GM12878 (cell line): Measurements from ENCODE around the gene TMEM209. TPM values are rescaled to one million over a fixed set of nuclear protein-coding genes. Genes with fewer than 3 reads are reported as not detected.

Source experiments
- ATAC-seq: fragments of 200-7000 bp; cut with Tn5 transposase; 3 replicates; pipeline ENCODE4 v1.9.1; 2020; ENCODE audit warnings: mild to moderate bottlenecking, moderate library complexity
- BruUV-seq: library from RNA; stranded (reverse); fragments of 400-500 nt; replicated peaks from 2 replicates; lab custom pipeline; 2021; lab: Mats Ljungman, UMichigan
- CTCF ChIA-PET: fragments of 300-600 bp; sonication (Branson Sonifier 250); formaldehyde crosslinking; extraction: SDS; loops from one replicate; lab custom pipeline; 2021; ENCODE audit warnings: inconsistent platforms; lab: Yijun Ruan, JAX
- POLR2A ChIA-PET: fragments of 350-600 bp; formaldehyde crosslinking; extraction: SDS; loops from one replicate; lab custom pipeline; 2021; ENCODE audit warnings: inconsistent platforms; lab: Charles Lee
- RAD21 ChIA-PET: fragments of 300-600 bp; sonication (Branson Sonifier 250); formaldehyde crosslinking; loops from one replicate; lab custom pipeline; 2023; ENCODE audit warnings: antibody characterized with exemption; ENCODE audit not compliant: unreplicated experiment; lab: Charles Lee
- SMC1A ChIA-PET: fragments of 300-600 bp; sonication (Branson Sonifier 250); formaldehyde crosslinking; loops from one replicate; lab custom pipeline; 2023; ENCODE audit not compliant: unreplicated experiment, uncharacterized antibody; lab: Charles Lee
- DNase-seq: peaks from one replicate; pipeline ENCODE4 v3.0.0-alpha.2; 2011; ENCODE audit warnings: low read depth, low spot score
- FAIRE-seq: peaks from 3 replicates; lab custom pipeline; 2011; peaks lifted over from hg19 to GRCh38; lab: Jason Lieb, UNC
- H2AFZ ChIP-seq: 2 replicates; pipeline ENCODE4 v1.6.0; 2011; ENCODE audit warnings: low read depth, low read length, control low read depth; ENCODE audit not compliant: control insufficient read depth
- H3K27ac ChIP-seq: 2 replicates; pipeline ENCODE4 v1.5.1; 2011; ENCODE audit warnings: control low read depth; ENCODE audit not compliant: control insufficient read depth, insufficient read depth
- H3K27me3 ChIP-seq, 2 experiments: replicated peaks in 1 of 2; 2 replicates each; pipeline versions ENCODE4 v1.6.0 to v1.6.1; 2011; ENCODE audit warnings: low read length in 1 of 2; ENCODE audit not compliant: control insufficient read depth in 2 of 2, insufficient read depth in 2 of 2
- H3K36me3 ChIP-seq, 2 experiments: 2 replicates each; pipeline ENCODE4 v1.5.1; 2011; ENCODE audit warnings: low read length in 1 of 2; ENCODE audit not compliant: control insufficient read depth in 2 of 2, insufficient read depth in 2 of 2
- H3K4me1 ChIP-seq: 2 replicates; pipeline ENCODE4 v1.6.1; 2011; ENCODE audit warnings: mild to moderate bottlenecking, low read length, moderate library complexity, mixed read lengths; ENCODE audit not compliant: control insufficient read depth, insufficient read depth
- H3K4me2 ChIP-seq: 2 replicates; pipeline ENCODE4 v1.6.0; 2011; ENCODE audit warnings: control low read depth; ENCODE audit not compliant: control insufficient read depth, insufficient read depth
- H3K4me3 ChIP-seq: fragments of 200-600 bp; sonication (generic); 2 replicates; pipeline ENCODE4 v1.5.1; 2016
- H3K79me2 ChIP-seq: 2 replicates; pipeline ENCODE4 v1.6.0; 2011; ENCODE audit warnings: low read length; ENCODE audit not compliant: control insufficient read depth, insufficient read depth
- H3K9ac ChIP-seq: 2 replicates; pipeline ENCODE4 v1.8.0; 2011; ENCODE audit warnings: low read length, control low read depth, mixed read lengths; ENCODE audit not compliant: control insufficient read depth, insufficient read depth
- H3K9me3 ChIP-seq: replicated peaks from 3 replicates; pipeline ENCODE4 v1.5.1; 2011; ENCODE audit warnings: mild to moderate bottlenecking, low read length; ENCODE audit not compliant: control insufficient read depth, insufficient read depth
- H4K20me1 ChIP-seq: 2 replicates; pipeline ENCODE4 v1.6.0; 2011; ENCODE audit not compliant: control insufficient read depth, insufficient read depth
- EED ChIP-seq: sonication (generic); IDR thresholded peaks from 2 replicates; pipeline ENCODE4 v1.6.1; 2016; ENCODE audit warnings: antibody characterized with exemption, low read depth
- EP300 ChIP-seq, 2 experiments: fragments of 150-350 bp in 1 of 2; IDR thresholded peaks; 2 replicates each; pipeline ENCODE4 v1.6.1; 2011 to 2012; ENCODE audit warnings: low read depth in 2 of 2, low read length in 2 of 2, borderline replicate concordance in 1 of 2, improper control_type of control experiment in 1 of 2, inconsistent platforms in 1 of 2; ENCODE audit not compliant: control insufficient read depth in 1 of 2
- ETV6 ChIP-seq, 2 experiments: fragments of 450-650 bp in 1 of 2; IDR thresholded peaks in 1 of 2; conservative IDR thresholded peaks in 1 of 2; 2 replicates each; pipeline ENCODE4 v1.6.1; 2014; ENCODE audit warnings: antibody characterized with exemption in 1 of 2, borderline replicate concordance in 1 of 2, low read depth in 1 of 2, mild to moderate bottlenecking in 1 of 2, moderate library complexity in 1 of 2
- HDAC2 ChIP-seq: fragments of 200-600 bp; sonication (generic); IDR thresholded peaks from 2 replicates; pipeline ENCODE4 v1.6.1; 2017
- JUNB ChIP-seq: IDR thresholded peaks from 2 replicates; pipeline ENCODE4 v1.6.1; 2016; ENCODE audit warnings: antibody characterized with exemption, mild to moderate bottlenecking
- KAT2A ChIP-seq: conservative IDR thresholded peaks from 2 replicates; pipeline ENCODE4 v1.6.1; 2011; ENCODE audit warnings: low read depth, low read length; ENCODE audit not compliant: control insufficient read depth
- MXI1 ChIP-seq: fragments of 150-350 bp; IDR thresholded peaks from 2 replicates; pipeline ENCODE4 v1.6.1; 2011; ENCODE audit warnings: low read depth, mild to moderate bottlenecking, inconsistent platforms, low read length, improper control_type of control experiment
- NR2C2 ChIP-seq: IDR thresholded peaks from 2 replicates; pipeline ENCODE4 v1.6.1; 2011; ENCODE audit warnings: borderline replicate concordance, low read depth; ENCODE audit not compliant: control insufficient read depth, insufficient read length
- NR2F1 ChIP-seq: fragments of 450-650 bp; conservative IDR thresholded peaks from 2 replicates; pipeline ENCODE4 v1.6.1; 2017; ENCODE audit warnings: mild to moderate bottlenecking
- PAX8 ChIP-seq: fragments of 450-650 bp; IDR thresholded peaks from 2 replicates; pipeline ENCODE4 v1.6.1; 2017; ENCODE audit warnings: mild to moderate bottlenecking, moderate library complexity
- POLR2A ChIP-seq: IDR thresholded peaks from 2 replicates; pipeline ENCODE4 v1.6.1; 2011; ENCODE audit warnings: low read depth, mild to moderate bottlenecking, low read length
- RUNX3 ChIP-seq: IDR thresholded peaks from 2 replicates; pipeline ENCODE4 v1.6.1; 2012; ENCODE audit warnings: low read length, inconsistent platforms
- SREBF2 ChIP-seq: IDR thresholded peaks from 2 replicates; pipeline ENCODE4 v1.6.1; 2012; ENCODE audit warnings: mild to moderate bottlenecking, low read length
- TBL1XR1 ChIP-seq: IDR thresholded peaks from 2 replicates; pipeline ENCODE4 v1.6.1; 2012; ENCODE audit warnings: low read depth, low read length, improper control_type of control experiment
- WGBS: methylation state at CpG from one replicate; pipeline ENCODE4 v1.1.6; 2016; ENCODE audit warnings: low lambda C conversion rate; ENCODE audit not compliant: insufficient replicate concordance, insufficient coverage; ENCODE audit errors: missing lambda C conversion rate; 5-methylcytosine and 5-hydroxymethylcytosine counted together
- in situ Hi-C: fragments of 300-500 bp; cut with MboI; formaldehyde crosslinking; loops from 9 replicates; pipeline ENCODE4 v1.14.3; 2018; ENCODE audit warnings: mixed read lengths
- intact Hi-C: fragments of 100-400 bp; cut with micrococcal nuclease; formaldehyde crosslinking; loops from one replicate; pipeline ENCODE4 v1.14.2; 2022; ENCODE audit not compliant: unreplicated experiment
- polyA plus RNA-seq, 11 experiments: library from polyadenylated mRNA; depleted of rRNA in 4 of 11; unstranded in 6 of 11; stranded (reverse) in 5 of 11; fragments of >200 nt; fragmentation: Nextera tagmentation in 4 of 11; fragmentation: Illumina TruSeq in 1 of 11; extraction: Ambion mirVana in 4 of 11; extraction: Trizol in 1 of 11; gene quantifications; 1 replicate in 1 of 11; 2 replicates in 10 of 11; pipeline versions ENCODE4 v1.2.1 to v1.2.3, GENCODE V29; 2011 to 2016; ENCODE audit warnings: inconsistent platforms in 2 of 11, missing spikeins in 2 of 11, low read depth in 1 of 11
- total RNA-seq, 4 experiments: library from RNA; depleted of rRNA in 3 of 4; stranded (reverse); fragments of >200 nt in 3 of 4; fragmentation: Illumina TruSeq in 1 of 4; extraction: Trizol in 1 of 4; gene quantifications; 2 replicates each; pipeline versions ENCODE4 v1.2.1 to v1.2.3, GENCODE V29; 2013 to 2021
- TF ChIP-seq, protein P1 (sequence below): IDR thresholded peaks from 2 replicates; pipeline ENCODE4 v1.6.1; 2012; ENCODE audit warnings: low read depth, low read length, improper control_type of control experiment
- TF ChIP-seq, protein P2 (sequence below): fragments of 450-650 bp; IDR thresholded peaks from 2 replicates; pipeline ENCODE4 v1.6.1; 2017; ENCODE audit warnings: low read depth, mild to moderate bottlenecking, moderate library complexity
- TF ChIP-seq, protein P3 (sequence below): fragments of 450-650 bp; IDR thresholded peaks from 2 replicates; pipeline ENCODE4 v1.6.1; 2018; ENCODE audit warnings: borderline replicate concordance, mild to moderate bottlenecking; ENCODE audit not compliant: partially characterized antibody
- TF ChIP-seq, protein P4 (sequence below): fragments of 450-650 bp; IDR thresholded peaks from 2 replicates; pipeline ENCODE4 v1.6.1; 2017; ENCODE audit warnings: borderline replicate concordance
- TF ChIP-seq, protein P5 (sequence below): fragments of 450-650 bp; IDR thresholded peaks from 2 replicates; pipeline ENCODE4 v1.6.1; 2016; ENCODE audit warnings: mild to moderate bottlenecking

Gene TMEM209
- total and polyA plus RNA-seq, 10 of the 15 experiments (the other 5 are each of a cell fraction or from before 2014, with no cell fraction given) = 22.1 to 41.2 (median 35.1) TPM

DNA sequence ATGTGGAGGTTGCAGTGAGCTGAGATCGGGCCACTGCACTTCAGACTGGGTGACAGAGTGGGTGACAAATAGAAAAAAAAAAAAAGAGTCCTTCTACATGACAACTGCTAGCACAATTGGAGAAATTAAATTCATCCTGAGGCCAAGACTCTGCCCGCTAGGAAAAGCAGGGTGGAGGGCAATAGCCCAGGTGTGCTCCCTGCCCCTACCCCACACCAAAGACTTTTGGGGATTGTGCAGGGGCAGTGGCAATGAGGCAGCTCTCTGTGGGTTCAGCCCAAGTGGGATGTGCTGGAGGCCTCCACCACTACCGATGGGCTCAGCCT is 61.3 kb downstream of the TMEM209 start (continued):
- no peak for TF ChIP-seq MXI1
- TF ChIP-seq, protein P1, sequence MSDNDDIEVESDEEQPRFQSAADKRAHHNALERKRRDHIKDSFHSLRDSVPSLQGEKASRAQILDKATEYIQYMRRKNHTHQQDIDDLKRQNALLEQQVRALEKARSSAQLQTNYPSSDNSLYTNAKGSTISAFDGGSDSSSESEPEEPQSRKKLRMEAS = no peak
- TF ChIP-seq TBL1XR1 = no peak
- no peak for TF ChIP-seq SREBF2
- no peak for TF ChIP-seq NR2F1
- no peak for TF ChIP-seq EP300 (IDR thresholded peaks at IDR 0.05; ENCODE audit: borderline replicate concordance in 1 of 2, control insufficient read depth in 1 of 2, low read depth in 2 of 2, low read length in 2 of 2)
- TF ChIP-seq, protein P2, sequence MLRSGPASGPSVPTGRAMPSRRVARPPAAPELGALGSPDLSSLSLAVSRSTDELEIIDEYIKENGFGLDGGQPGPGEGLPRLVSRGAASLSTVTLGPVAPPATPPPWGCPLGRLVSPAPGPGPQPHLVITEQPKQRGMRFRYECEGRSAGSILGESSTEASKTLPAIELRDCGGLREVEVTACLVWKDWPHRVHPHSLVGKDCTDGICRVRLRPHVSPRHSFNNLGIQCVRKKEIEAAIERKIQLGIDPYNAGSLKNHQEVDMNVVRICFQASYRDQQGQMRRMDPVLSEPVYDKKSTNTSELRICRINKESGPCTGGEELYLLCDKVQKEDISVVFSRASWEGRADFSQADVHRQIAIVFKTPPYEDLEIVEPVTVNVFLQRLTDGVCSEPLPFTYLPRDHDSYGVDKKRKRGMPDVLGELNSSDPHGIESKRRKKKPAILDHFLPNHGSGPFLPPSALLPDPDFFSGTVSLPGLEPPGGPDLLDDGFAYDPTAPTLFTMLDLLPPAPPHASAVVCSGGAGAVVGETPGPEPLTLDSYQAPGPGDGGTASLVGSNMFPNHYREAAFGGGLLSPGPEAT = no peak
- no peak for TF ChIP-seq JUNB

DNA sequence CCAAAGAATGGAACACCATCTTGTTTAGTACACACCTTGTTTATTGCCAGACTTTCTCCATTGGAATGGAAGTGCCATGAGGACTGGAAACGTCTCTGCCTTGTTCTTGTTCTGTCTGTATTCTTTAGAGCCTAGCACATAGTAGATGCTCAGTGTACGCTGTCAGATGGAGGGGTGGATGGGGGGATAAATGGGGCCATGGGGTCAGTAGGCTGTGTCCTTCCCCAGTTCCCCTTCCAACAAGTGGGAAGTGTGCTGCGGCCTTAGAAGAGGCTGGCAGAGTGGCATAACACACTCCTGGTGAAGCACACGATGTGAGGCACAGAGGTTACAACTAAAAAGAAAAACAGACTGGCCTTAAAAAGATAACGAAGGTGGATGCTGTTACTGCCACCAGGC is 61.9 kb downstream of the TMEM209 start:
- ChIA-PET RAD21 (no interaction called here), SMC1A (interaction anchor here (1.0 kb wide), 1 partner anchor 70 kb away, joined by 3 read pairs; no protein-coding TSS in a partner anchor), POLR2A (no interaction called here)
- TF ChIP-seq ETV6 (conservative IDR thresholded peaks at IDR 0.05 in 1 of 2, IDR thresholded peaks at IDR 0.05 in 1 of 2; ENCODE audit: borderline replicate concordance in 1 of 2, low read depth in 1 of 2) (no peak), KAT2A (no peak), HDAC2 (no peak), POLR2A (no peak), PAX8 (no peak), RUNX3 (no peak), NR2C2 (no peak), EED (no peak)
- TF ChIP-seq, protein P3, sequence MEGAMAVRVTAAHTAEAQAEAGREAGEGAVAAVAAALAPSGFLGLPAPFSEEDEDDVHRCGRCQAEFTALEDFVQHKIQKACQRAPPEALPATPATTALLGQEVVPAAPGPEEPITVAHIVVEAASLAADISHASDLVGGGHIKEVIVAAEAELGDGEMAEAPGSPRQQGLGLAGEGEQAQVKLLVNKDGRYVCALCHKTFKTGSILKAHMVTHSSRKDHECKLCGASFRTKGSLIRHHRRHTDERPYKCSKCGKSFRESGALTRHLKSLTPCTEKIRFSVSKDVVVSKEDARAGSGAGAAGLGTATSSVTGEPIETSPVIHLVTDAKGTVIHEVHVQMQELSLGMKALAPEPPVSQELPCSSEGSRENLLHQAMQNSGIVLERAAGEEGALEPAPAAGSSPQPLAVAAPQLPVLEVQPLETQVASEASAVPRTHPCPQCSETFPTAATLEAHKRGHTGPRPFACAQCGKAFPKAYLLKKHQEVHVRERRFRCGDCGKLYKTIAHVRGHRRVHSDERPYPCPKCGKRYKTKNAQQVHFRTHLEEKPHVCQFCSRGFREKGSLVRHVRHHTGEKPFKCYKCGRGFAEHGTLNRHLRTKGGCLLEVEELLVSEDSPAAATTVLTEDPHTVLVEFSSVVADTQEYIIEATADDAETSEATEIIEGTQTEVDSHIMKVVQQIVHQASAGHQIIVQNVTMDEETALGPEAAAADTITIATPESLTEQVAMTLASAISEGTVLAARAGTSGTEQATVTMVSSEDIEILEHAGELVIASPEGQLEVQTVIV = no peak
- TF ChIP-seq, protein P4, sequence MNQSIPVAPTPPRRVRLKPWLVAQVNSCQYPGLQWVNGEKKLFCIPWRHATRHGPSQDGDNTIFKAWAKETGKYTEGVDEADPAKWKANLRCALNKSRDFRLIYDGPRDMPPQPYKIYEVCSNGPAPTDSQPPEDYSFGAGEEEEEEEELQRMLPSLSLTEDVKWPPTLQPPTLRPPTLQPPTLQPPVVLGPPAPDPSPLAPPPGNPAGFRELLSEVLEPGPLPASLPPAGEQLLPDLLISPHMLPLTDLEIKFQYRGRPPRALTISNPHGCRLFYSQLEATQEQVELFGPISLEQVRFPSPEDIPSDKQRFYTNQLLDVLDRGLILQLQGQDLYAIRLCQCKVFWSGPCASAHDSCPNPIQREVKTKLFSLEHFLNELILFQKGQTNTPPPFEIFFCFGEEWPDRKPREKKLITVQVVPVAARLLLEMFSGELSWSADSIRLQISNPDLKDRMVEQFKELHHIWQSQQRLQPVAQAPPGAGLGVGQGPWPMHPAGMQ = no peak
- TF ChIP-seq, protein P5, sequence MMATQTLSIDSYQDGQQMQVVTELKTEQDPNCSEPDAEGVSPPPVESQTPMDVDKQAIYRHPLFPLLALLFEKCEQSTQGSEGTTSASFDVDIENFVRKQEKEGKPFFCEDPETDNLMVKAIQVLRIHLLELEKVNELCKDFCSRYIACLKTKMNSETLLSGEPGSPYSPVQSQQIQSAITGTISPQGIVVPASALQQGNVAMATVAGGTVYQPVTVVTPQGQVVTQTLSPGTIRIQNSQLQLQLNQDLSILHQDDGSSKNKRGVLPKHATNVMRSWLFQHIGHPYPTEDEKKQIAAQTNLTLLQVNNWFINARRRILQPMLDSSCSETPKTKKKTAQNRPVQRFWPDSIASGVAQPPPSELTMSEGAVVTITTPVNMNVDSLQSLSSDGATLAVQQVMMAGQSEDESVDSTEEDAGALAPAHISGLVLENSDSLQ = no peak

More for the DNA sequence above, 61.9 kb downstream of the TMEM209 start:
- H3K9me3 ChIP-seq = no peaks in the 10 kb centered on the region
- H3K27me3 ChIP-seq = no peaks in the 10 kb centered on the region
- no TSS peak for BruUV-seq
- H4K20me1 ChIP-seq = no peaks in the 10 kb centered on the region
- no peaks in the 10 kb centered on the region for H3K79me2 ChIP-seq
- in situ Hi-C loops = no loop called here
- ATAC-seq (no peak), FAIRE-seq (no peak), DNase-seq (no peak)
- H3K4me2 ChIP-seq = no peak overlapping the region
- CTCF ChIA-PET = no interaction called here
- H3K36me3 ChIP-seq = no peaks in the 10 kb centered on the region; a peak in 2 of 4 replicates
- intact Hi-C loops = no loop called here
- H3K27ac ChIP-seq = no peak overlapping the region
- H3K4me3 ChIP-seq = no peak overlapping the region
- H2AFZ ChIP-seq = no peak overlapping the region
- H3K9ac ChIP-seq = no peak overlapping the region
- H3K4me1 ChIP-seq = peaks cover 30% of the 10 kb centered on the region
- 91% methylated on average over 5 of the region's 5 CpGs for WGBS
